ENCODE results near the gene SLC6A18. TPM values are rescaled to one million over a fixed set of nuclear protein-coding genes. Genes with fewer than 3 reads are reported as not detected.

The SLC6A18 gene
- polyA plus RNA-seq, 1 of the 3 experiments (the other 2 are of a cell fraction), result not detected

- no peak overlapping the region for H3K4me3 ChIP-seq (ENCODE audit: low read depth in 2 of 2, low read length in 1 of 2)
- no peak for DNase-seq
- POLR2A ChIA-PET, result no interaction called here
- WGBS (ENCODE audit: low lambda C conversion rate), result 94% methylated on average over 3 of the region's 13 CpGs
- no peak overlapping the region for H2AFZ ChIP-seq (ENCODE audit: low read depth)
- H3K27ac ChIP-seq (ENCODE audit: low read depth in 2 of 2, low read length in 1 of 2), result no peak overlapping the region
- H3K27me3 ChIP-seq (ENCODE audit: insufficient read depth), result no peaks in the 10 kb centered on the region; the same call in 1 of the 2 replicates
- no peaks in the 10 kb centered on the region for H3K36me3 ChIP-seq (replicated peaks in 1 of 2; ENCODE audit: control insufficient read depth in 1 of 2, insufficient read depth in 2 of 2, low read length in 1 of 2)
- H3K9me2 ChIP-seq, result no peaks in the 10 kb centered on the region
- CTCF ChIA-PET, result interaction anchor here (0.6 kb wide), 1 partner anchor 32 kb away, joined by 3 read pairs; no protein-coding TSS in a partner anchor
- no peak for TF ChIP-seq MEF2A (IDR thresholded peaks at IDR 0.05; ENCODE audit: borderline replicate concordance, low read depth)
- TF ChIP-seq SMC3 (IDR thresholded peaks at IDR 0.05; ENCODE audit: low read depth, low read length), result no peak
- TF ChIP-seq ZBTB33 (IDR thresholded peaks at IDR 0.05; ENCODE audit: borderline replicate concordance, low read depth), result no peak
- no peak for TF ChIP-seq EZH2phosphoT487 (IDR thresholded peaks at IDR 0.05; ENCODE audit: borderline replicate concordance, low read depth)
- TF ChIP-seq POLR2AphosphoS5 (IDR thresholded peaks at IDR 0.05; ENCODE audit: low read depth, low read length), result no peak
- no peak for TF ChIP-seq CTCF (IDR thresholded peaks at IDR 0.05)
- H3K9me3 ChIP-seq, result no peaks in the 10 kb centered on the region; the same call in 1 of the 2 replicates
- no peaks in the 10 kb centered on the region for H3F3A ChIP-seq (replicated peaks; ENCODE audit: insufficient read depth)
- no peaks in the 10 kb centered on the region for H3K4me1 ChIP-seq (ENCODE audit: control insufficient read depth in 1 of 2, insufficient read depth in 2 of 2, low read depth in 1 of 2, low read length in 1 of 2)
- H3K4me2 ChIP-seq, result no peak overlapping the region
- no peaks in the 10 kb centered on the region for H3K79me2 ChIP-seq (ENCODE audit: insufficient read depth)
- no peak overlapping the region for H3K9ac ChIP-seq
- H4K20me1 ChIP-seq (ENCODE audit: insufficient read depth), result no peaks in the 10 kb centered on the region
These were observed 42.9 kb downstream of the SLC6A18 start for GRCh38 chr5:1268056-1268455.

DNA sequence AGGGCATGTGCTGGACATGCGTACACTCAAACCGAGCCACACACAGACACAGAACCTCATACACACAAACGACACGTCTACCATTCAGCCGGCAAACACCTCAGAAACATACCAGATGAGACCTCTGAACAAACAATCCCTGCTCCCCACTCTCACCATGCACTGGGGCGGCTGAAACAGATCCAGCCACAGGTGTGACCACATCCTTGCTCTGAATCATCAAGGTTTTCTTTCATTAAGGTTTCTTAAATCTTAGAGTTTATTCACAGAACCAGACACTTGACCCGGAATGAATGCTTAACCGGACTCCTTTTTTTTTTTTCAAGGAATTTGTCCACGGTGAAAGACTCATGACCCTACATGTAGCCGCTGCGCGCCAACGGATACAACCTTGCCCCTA lies 43.5 kb downstream of the SLC6A18 start:
- DNase-seq, result no peak
- no peaks in the 10 kb centered on the region for H3F3A ChIP-seq (replicated peaks; ENCODE audit: insufficient read depth)
- no peak overlapping the region for H3K4me2 ChIP-seq
- H3K9ac ChIP-seq, result no peak overlapping the region
- CTCF ChIA-PET, result interaction anchor here (0.6 kb wide), 1 partner anchor 32 kb away, joined by 3 read pairs; no protein-coding TSS in a partner anchor
- H3K79me2 ChIP-seq (ENCODE audit: insufficient read depth), result no peaks in the 10 kb centered on the region
- H3K36me3 ChIP-seq (replicated peaks in 1 of 2; ENCODE audit: control insufficient read depth in 1 of 2, insufficient read depth in 2 of 2, low read length in 1 of 2), result no peaks in the 10 kb centered on the region
- TF ChIP-seq PBX3 (IDR thresholded peaks at IDR 0.05) (no peak), MXI1 (IDR thresholded peaks at IDR 0.05; ENCODE audit: low read depth, low read length) (no peak), CHD2 (IDR thresholded peaks at IDR 0.05; ENCODE audit: low read length, partially characterized antibody) (no peak), GATA2 (CRISPR knock-in tag; IDR thresholded peaks at IDR 0.05) (no peak), TAF1 (IDR thresholded peaks at IDR 0.05; ENCODE audit: borderline replicate concordance, low read depth, low read length) (no peak), RAD21 (IDR thresholded peaks at IDR 0.05; ENCODE audit: low read length) (no peak), FOXM1 (IDR thresholded peaks at IDR 0.05; ENCODE audit: low read depth) (no peak), POLR2AphosphoS5 (IDR thresholded peaks at IDR 0.05; ENCODE audit: low read depth, low read length) (no peak), RFX5 (IDR thresholded peaks at IDR 0.05; ENCODE audit: low read length) (no peak), ELF1 (IDR thresholded peaks at IDR 0.05) (no peak), TCF12 (IDR thresholded peaks at IDR 0.05) (no peak), EZH2phosphoT487 (IDR thresholded peaks at IDR 0.05; ENCODE audit: borderline replicate concordance, low read depth) (no peak), FOXJ3 (CRISPR knock-in tag; IDR thresholded peaks at IDR 0.05) (no peak), FOSL2 (IDR thresholded peaks at IDR 0.05; ENCODE audit: borderline replicate concordance, low read depth) (no peak), RCOR1 (IDR thresholded peaks at IDR 0.05; ENCODE audit: low read length) (no peak), RXRA (IDR thresholded peaks at IDR 0.05; ENCODE audit: borderline replicate concordance, low read depth) (no peak)
- H3K27me3 ChIP-seq (ENCODE audit: insufficient read depth), result no peaks in the 10 kb centered on the region; the same call in 1 of the 2 replicates
- H3K4me1 ChIP-seq (ENCODE audit: control insufficient read depth in 1 of 2, insufficient read depth in 2 of 2, low read depth in 1 of 2, low read length in 1 of 2), result no peaks in the 10 kb centered on the region
- no peaks in the 10 kb centered on the region for H3K9me3 ChIP-seq
- no peak overlapping the region for H2AFZ ChIP-seq (ENCODE audit: low read depth)
- H4K20me1 ChIP-seq (ENCODE audit: insufficient read depth), result no peaks in the 10 kb centered on the region
- no peaks in the 10 kb centered on the region for H3K9me2 ChIP-seq
- 52% methylated on average over 9 of the region's 13 CpGs for WGBS (ENCODE audit: low lambda C conversion rate)
- no peak overlapping the region for H3K27ac ChIP-seq (ENCODE audit: low read depth in 2 of 2, low read length in 1 of 2)
- POLR2A ChIA-PET, result no interaction called here
- no peak overlapping the region for H3K4me3 ChIP-seq (ENCODE audit: low read depth in 2 of 2, low read length in 1 of 2)

Data from SK-N-SH (cell line).